Superior temporal gyrus (tissue), 1 donor: ENCODE results near the gene SEPTIN1.
"Not testable (repeated sequence)": the region's sequence is repeated elsewhere in the genome, so short reads cannot be mapped to it uniquely, and the experiment has no call there.

Source experiments
- DNase-seq: peaks from one replicate; pipeline ENCODE4 v3.0.0-alpha.2; 2016; ENCODE audit errors: extremely low spot score

SEPTIN1 gene

DNA sequence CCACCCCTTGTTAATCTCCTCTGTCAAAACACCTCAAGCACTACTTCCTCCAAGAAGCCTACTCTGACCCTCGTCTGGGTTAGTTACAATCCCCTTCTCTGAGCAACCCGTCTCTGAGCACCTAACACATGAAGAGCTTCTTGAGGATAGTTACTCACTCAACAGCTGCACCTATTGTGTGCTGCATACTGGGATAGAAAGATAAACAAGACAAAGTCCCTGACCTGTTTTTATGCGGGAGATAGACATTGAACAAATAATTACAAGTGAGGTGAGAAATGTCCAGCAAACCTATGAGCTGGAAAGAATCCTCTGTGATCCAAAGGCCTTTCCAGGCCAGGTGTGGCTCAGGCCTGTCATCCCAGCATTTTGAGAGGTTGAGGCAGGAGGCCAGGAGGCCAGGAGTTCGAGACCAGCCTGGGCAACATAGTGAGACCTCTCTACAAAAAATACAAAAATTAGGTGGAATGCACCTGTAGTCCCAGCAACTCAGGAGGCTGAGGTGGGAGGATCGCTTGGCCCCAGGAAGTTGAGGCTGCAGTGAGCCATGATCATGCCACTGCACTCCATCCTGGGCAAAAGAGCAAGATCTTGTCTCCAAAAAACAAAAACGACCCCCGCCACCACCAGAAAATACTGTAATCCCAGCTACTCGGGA is 19.5 kb upstream of the SEPTIN1 start:
- DNase-seq: no peak

DNA sequence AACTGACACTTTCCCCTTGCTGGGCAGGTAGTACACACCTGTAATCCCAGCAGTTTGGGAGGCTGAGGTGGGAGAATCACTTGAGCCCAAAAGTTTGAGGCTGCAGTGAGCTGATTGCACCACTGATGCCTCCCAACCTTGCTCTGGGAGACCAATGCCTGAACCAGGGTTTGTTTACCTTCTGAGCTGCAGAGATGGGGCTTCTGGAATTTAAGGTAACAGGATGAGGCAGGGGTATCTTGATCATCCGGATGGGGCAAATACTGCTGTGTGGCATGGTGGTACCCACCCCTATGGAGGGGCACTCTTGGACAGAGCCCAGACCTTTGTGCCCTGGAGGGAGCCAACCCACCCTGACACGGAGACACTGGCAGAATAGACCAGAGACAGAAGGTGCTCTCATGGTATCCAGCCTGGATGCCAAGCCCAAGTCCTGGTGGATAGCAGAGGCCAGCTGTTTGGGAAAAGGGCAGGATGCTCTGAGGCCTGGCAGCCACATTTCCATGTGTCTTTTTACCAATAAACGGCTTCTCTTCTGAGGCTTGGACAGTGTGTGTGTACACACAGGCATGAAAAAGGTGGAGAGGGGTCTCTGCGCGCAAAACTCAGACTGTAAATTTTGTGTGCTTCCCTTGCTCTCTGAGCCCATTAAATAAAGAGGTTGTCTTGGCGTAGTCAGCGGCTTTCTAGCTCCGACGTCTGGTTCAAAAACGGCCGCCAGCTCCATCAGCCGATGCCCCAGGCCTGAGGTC is 17.2 kb upstream of the SEPTIN1 start:
- no peak for DNase-seq

GRCh38 chr16:30398661-30399434 is 16.5 kb upstream of the SEPTIN1 start:
- DNase-seq: no peak

- no peak for DNase-seq
Measured at GRCh38 chr16:30397776-30398660, 15.7 kb upstream of the SEPTIN1 start.

GRCh38 chr16:30397056-30397455 is 14.7 kb upstream of the SEPTIN1 start:
- DNase-seq: no peak

GRCh38 chr16:30396627-30397026 is 14.3 kb upstream of the SEPTIN1 start:
- DNase-seq: not testable (repeated sequence)

DNA sequence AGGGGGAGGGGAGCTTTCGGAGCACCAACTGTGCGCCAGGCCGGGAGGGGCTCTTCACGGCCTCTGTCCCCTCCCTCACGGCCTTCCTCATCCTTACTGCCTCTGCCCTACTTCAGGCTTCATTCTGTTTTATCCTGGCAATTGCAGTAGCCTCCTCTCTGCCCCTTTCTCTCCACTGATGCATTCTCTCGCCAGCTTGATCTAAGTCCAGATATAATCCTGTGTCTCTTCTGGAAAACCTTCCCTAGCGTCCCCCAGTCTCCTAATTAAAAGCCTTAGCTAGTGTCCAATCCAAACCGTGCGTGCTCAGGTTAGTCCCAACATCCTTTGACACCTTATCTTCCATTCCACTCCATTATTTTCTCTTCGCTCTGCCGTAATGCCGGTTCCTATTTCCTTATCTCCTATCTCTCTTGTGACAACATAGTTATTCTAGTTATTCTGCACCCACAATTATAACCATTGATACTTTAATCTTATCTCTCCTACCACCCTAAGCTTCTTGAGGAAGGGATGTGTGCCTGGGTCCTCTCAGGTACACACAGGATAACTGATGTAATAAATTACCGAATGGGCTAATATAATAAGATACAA is 13.7 kb upstream of the SEPTIN1 start:
- DNase-seq: peak; percentile 27

DNA sequence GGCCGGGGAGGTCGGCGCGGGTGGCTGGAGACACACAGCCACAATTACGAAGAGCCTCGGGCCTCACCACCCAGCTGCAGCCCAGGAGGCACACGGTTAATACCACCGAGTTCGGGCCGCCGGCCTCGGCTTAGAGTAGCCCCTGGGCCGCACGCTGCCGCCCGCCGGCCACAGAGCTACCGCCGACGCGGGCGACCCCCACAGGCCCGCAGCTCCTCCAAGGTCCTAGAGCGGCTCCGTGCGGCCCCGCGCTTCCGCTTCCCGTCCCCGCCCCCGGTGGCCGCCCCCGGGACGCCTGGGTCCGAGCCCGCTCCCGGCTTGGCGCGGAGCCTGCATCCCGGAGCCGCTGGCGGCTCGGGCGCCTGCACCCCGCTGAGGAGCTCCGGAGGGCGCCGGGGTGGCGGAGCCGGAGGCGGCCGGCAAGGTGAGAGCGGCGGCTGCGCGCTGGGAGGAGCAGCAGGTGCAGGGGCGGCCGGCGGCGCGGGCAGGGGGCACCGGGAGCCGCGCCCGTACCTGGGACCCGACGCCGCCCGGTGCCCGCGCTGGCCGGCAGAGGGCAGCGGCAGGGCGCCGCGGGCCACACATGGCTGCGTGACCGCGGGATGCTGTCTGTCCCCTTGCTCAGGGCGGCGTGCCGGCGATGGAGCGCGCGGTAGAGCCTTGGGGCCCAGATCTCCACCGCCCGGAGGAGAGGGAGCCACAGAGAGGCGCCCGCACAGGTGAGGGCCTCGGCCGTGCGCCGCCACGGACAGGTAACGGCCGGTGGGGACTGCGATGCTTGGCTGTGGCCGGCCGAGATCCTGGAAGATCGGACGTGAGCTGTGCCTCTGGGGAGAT is 13.0 kb upstream of the SEPTIN1 start, which contains the start of gene ZNF48:
Gene ZNF48, plus strand, starts transcription at position 266 of the 837 bp plus-strand sequence. Its CDS starts 375 bp downstream, at position 641.
- peak; percentile 89 for DNase-seq

GRCh38 chr16:30394592-30395154 is 12.3 kb upstream of the SEPTIN1 start:
- peak; percentile 34 for DNase-seq

DNA sequence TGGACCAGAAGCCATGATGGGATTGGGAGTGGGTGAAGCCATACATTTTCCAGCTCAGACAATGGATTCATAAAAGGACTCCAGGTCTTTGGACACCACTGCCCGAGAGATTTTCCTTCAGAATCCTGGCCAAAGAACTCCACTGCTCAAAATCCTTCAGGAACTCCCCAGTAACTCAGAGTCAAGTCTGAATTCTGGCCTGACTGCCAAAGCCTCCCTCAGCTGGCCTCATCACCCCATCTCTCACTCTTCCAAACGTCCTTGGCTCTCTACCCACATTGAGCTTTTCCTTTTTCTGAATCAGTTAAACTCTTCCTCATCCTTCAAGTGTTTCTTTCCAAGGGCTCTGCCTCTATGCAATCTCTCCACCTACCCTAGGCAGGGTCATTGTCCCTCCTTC is 1.2 kb upstream of the SEPTIN1 start:
- no peak for DNase-seq

DNA sequence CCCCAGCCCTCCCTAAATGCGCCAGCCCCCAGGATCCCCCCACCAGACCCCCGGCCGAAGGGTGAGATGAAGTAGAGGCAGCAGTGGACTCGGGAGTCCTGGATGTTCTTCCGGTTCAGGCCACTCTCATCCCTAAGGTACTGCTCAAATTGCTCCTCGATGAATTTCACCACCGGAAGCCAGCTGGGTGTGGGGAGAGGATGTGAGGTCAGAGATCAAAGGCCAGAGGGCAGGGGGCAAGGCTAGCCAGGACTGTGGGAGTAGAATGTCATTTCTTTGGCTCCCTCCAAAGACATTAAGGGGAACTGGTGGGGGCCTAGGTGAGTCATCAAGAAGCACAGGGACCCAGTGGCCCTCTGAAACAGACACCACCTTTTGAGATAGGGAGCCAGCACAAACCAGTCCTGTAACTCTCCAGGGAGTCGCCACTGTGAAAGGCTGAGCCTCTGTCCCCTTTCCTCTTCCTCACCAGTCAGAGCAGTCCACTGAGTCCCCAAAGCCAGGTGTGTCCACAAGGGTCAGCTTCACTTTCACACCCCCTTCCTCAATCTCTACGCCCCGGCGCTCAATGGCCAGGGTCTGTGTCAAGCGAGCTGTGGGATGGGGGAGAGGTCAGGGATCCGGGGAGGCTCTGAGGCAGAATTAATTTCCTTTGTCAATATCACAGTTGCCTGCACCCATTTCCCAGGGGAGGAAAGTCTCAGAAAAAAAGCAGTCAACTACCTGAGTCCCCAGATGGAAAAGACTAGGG is 895 bp downstream of the SEPTIN1 start:
- no peak for DNase-seq

DNA sequence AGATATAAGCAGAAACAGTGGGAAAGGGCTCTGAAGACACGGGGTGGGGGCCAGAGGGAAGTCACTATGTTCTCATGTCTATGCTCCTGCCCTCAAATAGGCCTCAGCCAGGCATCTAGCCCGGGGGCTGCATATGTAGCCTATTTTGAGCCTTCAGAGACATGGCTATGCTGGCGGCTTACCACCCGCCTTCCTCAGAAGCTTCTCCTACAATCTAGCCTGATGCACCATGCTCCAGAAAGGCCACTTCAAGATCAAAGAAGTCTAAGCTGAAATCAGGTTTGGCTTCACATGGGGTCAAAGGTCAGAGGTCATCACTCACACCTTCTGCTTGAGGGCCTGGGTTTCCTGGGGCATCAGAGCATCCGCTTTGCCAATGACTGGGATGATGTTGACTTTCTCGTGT is 1.6 kb downstream of the SEPTIN1 start:
- DNase-seq: no peak

DNA sequence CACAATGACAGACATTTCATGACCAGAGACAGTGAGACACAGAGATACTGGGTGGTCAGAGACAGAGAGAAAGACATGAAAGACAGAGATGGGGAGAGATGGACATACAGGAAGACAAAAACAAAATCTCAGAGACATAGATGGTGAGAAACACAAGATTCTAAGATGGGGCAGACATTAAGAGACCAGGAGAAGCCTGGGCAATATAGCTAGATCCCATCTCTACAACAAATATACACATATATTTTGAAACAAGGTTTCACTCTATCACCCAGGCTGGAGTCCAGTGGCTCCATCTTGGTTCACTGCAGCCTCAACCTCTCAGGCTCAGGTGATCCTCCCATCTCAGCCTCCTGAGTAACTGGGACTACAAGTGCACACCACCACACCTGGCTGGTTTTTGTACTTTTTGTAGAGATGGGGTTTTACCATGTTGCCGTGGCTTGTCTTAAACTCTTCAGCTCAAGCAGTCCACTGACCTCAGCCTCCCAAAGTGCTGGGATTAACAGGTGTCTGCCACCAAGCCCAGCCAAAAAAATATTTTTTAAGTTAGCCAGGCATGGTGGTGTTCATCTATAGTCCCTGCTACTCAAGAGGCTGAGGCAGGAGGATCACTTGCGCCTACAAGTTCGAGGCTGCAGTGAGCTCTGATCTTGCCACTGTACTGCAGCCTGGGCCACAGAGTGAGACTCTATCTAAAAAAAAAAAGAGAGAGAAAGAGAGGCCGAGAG is 2.1 kb downstream of the SEPTIN1 start:
- no peak for DNase-seq

- DNase-seq: no peak
Measured at GRCh38 chr16:30379158-30379783, 3.1 kb downstream of the SEPTIN1 start.

DNA sequence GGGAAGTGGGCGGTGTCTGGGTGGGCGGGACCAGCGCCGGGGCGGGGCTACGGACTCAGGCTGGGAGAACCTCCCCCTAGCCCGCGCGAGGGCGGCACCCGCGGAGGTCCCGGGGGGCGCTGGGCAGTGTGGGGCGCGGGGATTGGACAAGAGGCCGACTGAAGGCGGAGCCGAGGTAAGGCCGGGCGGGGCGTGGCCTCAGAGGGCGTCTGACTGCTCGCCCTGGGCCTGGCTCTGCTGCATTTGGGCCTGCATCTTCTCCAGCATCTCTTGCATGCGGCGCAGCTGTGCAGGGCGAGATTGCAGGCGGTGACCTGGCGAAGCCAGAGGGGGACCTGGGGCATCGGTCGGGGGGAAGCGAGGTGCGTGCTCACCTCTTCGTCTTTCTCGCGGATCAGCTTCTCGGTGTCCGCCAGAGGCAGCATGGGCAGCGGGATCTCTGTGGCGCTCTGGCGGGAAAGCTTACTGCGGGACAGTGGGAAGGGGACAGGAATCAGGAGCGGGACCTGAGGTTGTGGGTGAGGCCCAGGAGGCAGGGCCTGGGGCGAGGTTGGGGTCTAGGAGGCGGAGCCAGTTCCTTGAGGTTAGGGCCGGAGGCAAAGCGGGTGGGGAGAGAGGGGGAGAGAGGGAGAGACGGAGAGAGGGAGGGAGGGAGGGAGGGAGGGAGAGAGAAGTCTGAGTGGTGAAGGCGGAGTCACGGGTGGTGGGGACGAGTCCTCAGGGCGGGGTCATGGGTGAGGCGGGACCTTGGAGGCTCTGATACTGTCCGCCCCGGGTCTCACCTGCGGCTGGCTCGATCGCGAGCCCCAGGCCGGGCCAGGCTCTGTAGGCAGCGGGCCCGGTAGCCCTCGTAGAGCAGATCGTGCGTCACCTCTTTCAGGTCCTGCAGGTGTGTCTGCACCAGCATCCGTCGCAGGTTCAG is 3.9 kb downstream of the SEPTIN1 start:
- DNase-seq: peak; percentile 98

- peak; percentile 94 for DNase-seq
Measured at GRCh38 chr16:30377812-30378235, 4.5 kb downstream of the SEPTIN1 start.
